PFSK-1 (cell line): Measurements from ENCODE around the gene ANKRD35.

ENCODE experiments used
- FOXP2 ChIP-seq: optimal IDR thresholded peaks from 2 replicates; pipeline ENCODE3; 2011; ENCODE audit warnings: borderline replicate concordance, control low read depth, inconsistent platforms; ENCODE audit not compliant: insufficient read depth; ENCODE audit errors: extremely low read length, extremely low read depth
- POLR2AphosphoS5 ChIP-seq: IDR thresholded peaks from 2 replicates; pipeline ENCODE4 v1.6.1; 2012; ENCODE audit warnings: low read depth, mild to moderate bottlenecking, control low read depth, low read length, moderate library complexity
- REST ChIP-seq, 2 experiments: IDR thresholded peaks; 2 replicates each; pipeline versions ENCODE4 v1.6.1 to v1.8.0; 2011 to 2012; ENCODE audit warnings: low read depth in 2 of 2, low read length in 2 of 2, control low read depth in 1 of 2, inconsistent platforms in 1 of 2, mild to moderate bottlenecking in 1 of 2, moderate library complexity in 1 of 2; ENCODE audit not compliant: insufficient read depth in 1 of 2
- SIN3A ChIP-seq: IDR thresholded peaks from 2 replicates; pipeline ENCODE4 v1.6.1; 2012; ENCODE audit warnings: mild to moderate bottlenecking, low read length, moderate library complexity, borderline replicate concordance; ENCODE audit not compliant: insufficient read depth
- TAF1 ChIP-seq: IDR thresholded peaks from 2 replicates; pipeline ENCODE4 v1.6.1; 2012; ENCODE audit warnings: low read length, control low read depth, borderline replicate concordance; ENCODE audit not compliant: insufficient read depth

- TF ChIP-seq POLR2AphosphoS5 (no peak), SIN3A (no peak), TAF1 (no peak), FOXP2 (no peak), REST (IDR thresholded peaks at IDR 0.05; ENCODE audit: insufficient read depth in 1 of 2, low read depth in 2 of 2, low read length in 2 of 2) (no peak)
Observed at GRCh38 chr1:145901312-145902021, 15.8 kb upstream of the ANKRD35 start.
